ENCODE measurements around the gene SMIM5. TPM values are rescaled to one million over a fixed set of nuclear protein-coding genes. Genes with fewer than 3 reads are reported as not detected.

The SMIM5 gene
- total and polyA plus RNA-seq, 2 of the 13 experiments (the other 11 are each of a cell fraction or from before 2014, with no cell fraction given), result not detected

GRCh38 chr17:75666959-75667790 is 33.9 kb downstream of the SMIM5 start, which contains the start of the genes RECQL5 and SAP30BP:
Gene RECQL5 (minus strand): TSS chr17:75667154. CDS start chr17:75666557, 597 bp downstream.
Gene SAP30BP (plus strand): TSS chr17:75667338. CDS start chr17:75667373, 35 bp downstream.
- Histone ChIP-seq H3K9ac (ENCODE audit: insufficient read depth, low read depth, low read length) (peak within 1 kb of the TSS; percentile 92), H3K27ac (ENCODE audit: extremely low read length, insufficient read depth, low read length) (peak within 1 kb of the TSS; percentile 73), H3K4me2 (ENCODE audit: low read depth, low read length) (peak within 1 kb of the TSS; percentile 97), H3K4me3 (replicated peaks in 1 of 3; ENCODE audit: insufficient read depth in 1 of 3, low read depth in 2 of 3, low read length in 3 of 3) (peak within 1 kb of the TSS; percentile 77 to 99 (median 99)), H2AFZ (ENCODE audit: low read length) (no peak within 1 kb of the TSS), H3K27me3 (ENCODE audit: control insufficient read depth in 1 of 2, insufficient read depth in 2 of 2, low read length in 2 of 2) (peaks cover 0 to 5% of the 10 kb centered on the region in 2 experiments; a peak in 1 of 5 replicates), H3K9me3 (ENCODE audit: low read length) (no peaks in the 10 kb centered on the region), H3K79me2 (ENCODE audit: insufficient read depth, low read length) (peaks cover 65% of the 10 kb centered on the region), H4K20me1 (ENCODE audit: insufficient read depth, low read length) (peaks cover 6% of the 10 kb centered on the region; the same call in 1 of the 2 replicates), H3K36me3 (replicated peaks in 1 of 2; ENCODE audit: control insufficient read depth in 1 of 2, insufficient read depth in 2 of 2, low read length in 2 of 2) (peaks cover 16 to 46% of the 10 kb centered on the region in 2 experiments), H3K4me1 (ENCODE audit: insufficient read depth, low read length) (peaks cover 39% of the 10 kb centered on the region)
- in situ Hi-C loops (cut with HindIII; ENCODE audit: extremely low pct_ligation_motif_present, low pct_unique_long_range_greater_than_20kb) (no loop called here), intact Hi-C loops (cut with micrococcal nuclease; ENCODE audit: unreplicated experiment) (loop anchor here (1.0 kb wide), 1 partner anchor 34 kb away; the partner anchor contains the start of gene SMIM5)
- under 1% methylated on average over 50 of the region's 55 CpGs for WGBS (ENCODE audit: low lambda C conversion rate)
- ChIA-PET POLR2A (interaction anchor here (0.6 to 2.6 kb wide), 20 partner anchors 8 to 208 kb away, joined by 3 to 25 read pairs (median 4); partner anchors contain the start of genes GALK1, ITGB4, SMIM5 and UNK), CTCF (ENCODE audit: low intra/inter-chr PET ratio, low total read pairs) (interaction anchor here (1.4 kb wide), 1 partner anchor 33 kb away, joined by 3 read pairs; no protein-coding TSS in a partner anchor)
- FAIRE-seq (peak; percentile 99), DNase-seq (ENCODE audit: low spot score) (peak; percentile 98), ATAC-seq (peak; percentile 100)
- BruUV-seq (replicated peaks), result TSS peak; percentile 86
- TF ChIP-seq ZNF441 (CRISPR knock-in tag; IDR thresholded peaks at IDR 0.05; ENCODE audit: borderline replicate concordance) (no peak), RBM39 (IDR thresholded peaks at IDR 0.05; ENCODE audit: low read depth, low read length, poor library complexity, severe bottlenecking) (peak; percentile 77), HIC2 (CRISPR knock-in tag; IDR thresholded peaks at IDR 0.05; ENCODE audit: low read depth) (no peak), CAMTA2 (CRISPR knock-in tag; IDR thresholded peaks at IDR 0.05; ENCODE audit: borderline replicate concordance) (no peak; the same call in 1 of the 2 replicates), POLR2G (IDR thresholded peaks at IDR 0.05; ENCODE audit: low read depth, low read length) (peak; percentile 96), ZBTB44 (CRISPR knock-in tag; IDR thresholded peaks at IDR 0.05) (no peak), ZNF678 (CRISPR knock-in tag; IDR thresholded peaks at IDR 0.05) (no peak; the same call in 1 of the 2 replicates), RXRB (CRISPR knock-in tag; IDR thresholded peaks at IDR 0.05; ENCODE audit: borderline replicate concordance) (no peak; the same call in 1 of the 2 replicates), CCAR2 (optimal IDR thresholded peaks at IDR 0.05; ENCODE audit: low read depth, low read length) (no peak), CCDC6 (CRISPR knock-in tag; IDR thresholded peaks at IDR 0.05) (no peak; the same call in 1 of the 2 replicates), ZNF670 (CRISPR knock-in tag; IDR thresholded peaks at IDR 0.05; ENCODE audit: borderline replicate concordance) (no peak), SALL2 (CRISPR knock-in tag; IDR thresholded peaks at IDR 0.05) (no peak; the same call in 1 of the 2 replicates), MEF2D (CRISPR knock-in tag; IDR thresholded peaks at IDR 0.05) (peak; percentile 82), IKZF1 (IDR thresholded peaks at IDR 0.05) (no peak), RARG (CRISPR knock-in tag; IDR thresholded peaks at IDR 0.05; ENCODE audit: low read depth) (no peak), ZMYM4 (CRISPR knock-in tag; IDR thresholded peaks at IDR 0.05) (peak; percentile 87; the same call in 1 of the 2 replicates), RORA (CRISPR knock-in tag; IDR thresholded peaks at IDR 0.05) (no peak), SP140L (CRISPR knock-in tag; IDR thresholded peaks at IDR 0.05; ENCODE audit: borderline replicate concordance) (no peak), NCOA2 (CRISPR knock-in tag; IDR thresholded peaks at IDR 0.05) (peak; percentile 33; the same call in 1 of the 2 replicates), ZNF7 (CRISPR knock-in tag; IDR thresholded peaks at IDR 0.05) (no peak), SUZ12 (IDR thresholded peaks at IDR 0.05; ENCODE audit: low read depth, low read length) (no peak), HES4 (CRISPR knock-in tag; IDR thresholded peaks at IDR 0.05; ENCODE audit: borderline replicate concordance) (no peak; the same call in 1 of the 2 replicates)

All from HepG2 (cell line).